ENCODE measurements around the gene NOX5. TPM values are rescaled to one million over a fixed set of nuclear protein-coding genes. Genes with fewer than 3 reads are reported as not detected.
A peak's percentile ranks its signal among the peaks of the same experiment; 100 is the strongest.

The NOX5 gene
- total RNA-seq (2013; cell fraction: nucleolus; rRNA removed), result not detected in 2 replicates
- total RNA-seq (2014; rRNA removed), result not detected in 2 replicates
- total RNA-seq (2014; rRNA removed; fragmentation: Illumina TruSeq; extraction: Trizol), result not detected in 2 replicates
- not detected in 2 replicates for total RNA-seq (2021)
- not detected for polyA plus RNA-seq (2011; ENCODE audit: low read depth)
- polyA plus RNA-seq (2011; rRNA removed), result not detected in 2 replicates
- not detected in 2 replicates for polyA plus RNA-seq (2011; cell fraction: cytosol; rRNA removed)
- not detected in 2 replicates for polyA plus RNA-seq (2011; cell fraction: nucleus; rRNA removed)
- not detected in 2 replicates for polyA plus RNA-seq (2012)
- not detected in 2 replicates for polyA plus RNA-seq (2014; fragmentation: Illumina TruSeq; extraction: Trizol)
- not detected for polyA plus RNA-seq (2014; fragmentation: Nextera tagmentation; extraction: Ambion mirVana)
- polyA plus RNA-seq (2014; rRNA removed), result not detected in 2 replicates
- polyA plus RNA-seq (2016; fragmentation: Nextera tagmentation; extraction: Ambion mirVana), result not detected
- polyA minus RNA-seq (2011; rRNA and poly(A)+ RNA removed), result 0.05 and 0.07 TPM in 2 replicates
- polyA minus RNA-seq (2011; cell fraction: cytosol; rRNA and poly(A)+ RNA removed), result not detected in 2 replicates
- polyA minus RNA-seq (2011; cell fraction: nucleus; rRNA and poly(A)+ RNA removed), result not detected in 2 replicates
- percentile 9 among the genes with signal in this experiment for Bru-seq, nascent RNA
- BruChase-seq, experiment 1, labeled RNA remaining after a 6-hour chase, result percentile 3 among the genes with signal in this experiment
- BruChase-seq, experiment 2, labeled RNA remaining after a 2-hour chase, result percentile 3 among the genes with signal in this experiment
- long read RNA-seq, experiment 1, result 0 reads
- long read RNA-seq, experiment 2, result 0 reads

- H3K9ac ChIP-seq (ENCODE audit: control insufficient read depth, insufficient read depth, low read length), result no peak within 1 kb of the TSS
- 0% methylated on average over 1 of the region's 1 CpG for WGBS (ENCODE audit: insufficient coverage, insufficient replicate concordance, low lambda C conversion rate, missing lambda C conversion rate)
- H3K4me2 ChIP-seq (ENCODE audit: control insufficient read depth, insufficient read depth), result no peak within 1 kb of the TSS
- TF ChIP-seq POLR2AphosphoS2 (IDR thresholded peaks at IDR 0.05; ENCODE audit: low read depth, low read length) (no peak), NFYB (IDR thresholded peaks at IDR 0.05; ENCODE audit: insufficient read depth, low read depth, low read length) (no peak)
- no peak within 1 kb of the TSS for H3K4me3 ChIP-seq
- ChIA-PET SMC1A (ENCODE audit: uncharacterized antibody, unreplicated experiment) (no interaction called here), RAD21 (ENCODE audit: unreplicated experiment) (no interaction called here), CTCF (interaction anchor here (0.7 kb wide), 1 partner anchor 341 kb away, joined by 4 read pairs; no protein-coding TSS in a partner anchor), POLR2A (no interaction called here)
- DNase-seq (ENCODE audit: low read depth, low spot score) (no peak), ATAC-seq (no peak), FAIRE-seq (no peak)
- no peak within 1 kb of the TSS for H2AFZ ChIP-seq (ENCODE audit: control insufficient read depth, low read depth, low read length)
- no peaks in the 10 kb centered on the region for H3K79me2 ChIP-seq (ENCODE audit: control insufficient read depth, insufficient read depth, low read length)
- intact Hi-C loops (cut with micrococcal nuclease; ENCODE audit: unreplicated experiment), result no loop called here
- peaks cover 0 to 1% of the 10 kb centered on the region in 2 experiments; a peak in 1 of 4 replicates for H3K27me3 ChIP-seq (replicated peaks in 1 of 2; ENCODE audit: control insufficient read depth in 2 of 2, insufficient read depth in 2 of 2, low read length in 1 of 2)
- no peaks in the 10 kb centered on the region for H3K4me1 ChIP-seq (ENCODE audit: control insufficient read depth, insufficient read depth, low read length)
- in situ Hi-C loops (cut with MboI), result no loop called here
- H3K27ac ChIP-seq (ENCODE audit: control insufficient read depth, insufficient read depth), result no peak within 1 kb of the TSS
- H4K20me1 ChIP-seq (ENCODE audit: control insufficient read depth, insufficient read depth), result no peaks in the 10 kb centered on the region
- H3K9me3 ChIP-seq (replicated peaks; ENCODE audit: control insufficient read depth, insufficient read depth, low read length), result no peaks in the 10 kb centered on the region
- no peaks in the 10 kb centered on the region for H3K36me3 ChIP-seq (ENCODE audit: control insufficient read depth in 2 of 2, insufficient read depth in 2 of 2, low read length in 1 of 2)
- BruUV-seq (replicated peaks), result no TSS peak
Measured at GRCh38 chr15:69014454-69014853, at the start of gene NOX5. NOX5 (plus strand) TSS chr15:69014695; CDS start chr15:69014736, 41 bp downstream.

GRCh38 chr15:68966996-68967395 lies 47.5 kb upstream of the NOX5 start:
- Histone ChIP-seq H3K4me3 (no peak overlapping the region), H3K79me2 (ENCODE audit: control insufficient read depth, insufficient read depth, low read length) (no peaks in the 10 kb centered on the region), H3K4me2 (ENCODE audit: control insufficient read depth, insufficient read depth) (no peak overlapping the region), H3K4me1 (ENCODE audit: control insufficient read depth, insufficient read depth, low read length) (no peaks in the 10 kb centered on the region), H3K9me3 (replicated peaks; ENCODE audit: control insufficient read depth, insufficient read depth, low read length) (no peaks in the 10 kb centered on the region), H3K27me3 (replicated peaks in 1 of 2; ENCODE audit: control insufficient read depth in 2 of 2, insufficient read depth in 2 of 2, low read length in 1 of 2) (no peaks in the 10 kb centered on the region), H2AFZ (ENCODE audit: control insufficient read depth, low read depth, low read length) (no peak overlapping the region), H3K27ac (ENCODE audit: control insufficient read depth, insufficient read depth) (no peak overlapping the region), H3K36me3 (ENCODE audit: control insufficient read depth in 2 of 2, insufficient read depth in 2 of 2, low read length in 1 of 2) (no peaks in the 10 kb centered on the region), H4K20me1 (ENCODE audit: control insufficient read depth, insufficient read depth) (no peaks in the 10 kb centered on the region), H3K9ac (ENCODE audit: control insufficient read depth, insufficient read depth, low read length) (no peak overlapping the region)
- ChIA-PET POLR2A (no interaction called here), RAD21 (ENCODE audit: unreplicated experiment) (no interaction called here), SMC1A (ENCODE audit: uncharacterized antibody, unreplicated experiment) (no interaction called here), CTCF (no interaction called here)
- no peak for DNase-seq (ENCODE audit: low read depth, low spot score)
- intact Hi-C loops (cut with micrococcal nuclease; ENCODE audit: unreplicated experiment) (no loop called here), in situ Hi-C loops (cut with MboI) (no loop called here)
- WGBS (ENCODE audit: insufficient coverage, insufficient replicate concordance, low lambda C conversion rate, missing lambda C conversion rate), result 53% methylated on average over 5 of the region's 5 CpGs
- ATAC-seq, result no peak
- BruUV-seq (replicated peaks), result no TSS peak
- FAIRE-seq, result no peak
- no peak for TF ChIP-seq PAX5 (IDR thresholded peaks at IDR 0.05; ENCODE audit: borderline replicate concordance, low read depth, low read length)
- no peak for TF ChIP-seq ZBTB40 (IDR thresholded peaks at IDR 0.05; ENCODE audit: borderline replicate concordance)
- no peak for TF ChIP-seq POLR2AphosphoS2 (IDR thresholded peaks at IDR 0.05; ENCODE audit: low read depth, low read length)
- no peak for TF ChIP-seq IRF3 (IDR thresholded peaks at IDR 0.05)
